Measurements from ENCODE around the gene MDC1.

The MDC1 gene

GRCh38 chr6:30740540-30740870 is 23.4 kb upstream of the MDC1 start:
- no peak overlapping the region for H3K4me3 ChIP-seq (ENCODE audit: control insufficient read depth, low read depth, low read length)
- no peak for TF ChIP-seq CTCF (IDR thresholded peaks at IDR 0.05; ENCODE audit: control insufficient read depth, insufficient read depth, low read depth, low read length, missing control alignments)
- DNase-seq (ENCODE audit: low read depth): no peak

GRCh38 chr6:30738532-30738931 is 21.5 kb upstream of the MDC1 start:
- H3K4me3 ChIP-seq (ENCODE audit: control insufficient read depth, low read depth, low read length): no peak overlapping the region
- no peak for TF ChIP-seq CTCF (IDR thresholded peaks at IDR 0.05; ENCODE audit: control insufficient read depth, insufficient read depth, low read depth, low read length, missing control alignments)

GRCh38 chr6:30735668-30736314 is 18.7 kb upstream of the MDC1 start:
- no peak for TF ChIP-seq CTCF (IDR thresholded peaks at IDR 0.05; ENCODE audit: control insufficient read depth, insufficient read depth, low read depth, low read length, missing control alignments)
- no peak for DNase-seq (ENCODE audit: low read depth)
- no peak overlapping the region for H3K4me3 ChIP-seq (ENCODE audit: control insufficient read depth, low read depth, low read length)

More at GRCh38 chr6:30738532-30738931, 21.5 kb upstream of the MDC1 start:
- DNase-seq (ENCODE audit: low read depth): no peak

GRCh38 chr6:30732237-30732943 is 15.3 kb upstream of the MDC1 start:
- no peak overlapping the region for H3K4me3 ChIP-seq (ENCODE audit: control insufficient read depth, low read depth, low read length)
- no peak for DNase-seq (ENCODE audit: low read depth)
- no peak for TF ChIP-seq CTCF (IDR thresholded peaks at IDR 0.05; ENCODE audit: control insufficient read depth, insufficient read depth, low read depth, low read length, missing control alignments)

- DNase-seq (ENCODE audit: low read depth): no peak
- TF ChIP-seq CTCF (IDR thresholded peaks at IDR 0.05; ENCODE audit: control insufficient read depth, insufficient read depth, low read depth, low read length, missing control alignments): peak; percentile 37
- H3K4me3 ChIP-seq (ENCODE audit: control insufficient read depth, low read depth, low read length): no peak overlapping the region
These were observed 13.7 kb upstream of the MDC1 start for GRCh38 chr6:30730601-30731435.

GRCh38 chr6:30727920-30728553 is 11.0 kb upstream of the MDC1 start:
- peak; percentile 38 for TF ChIP-seq CTCF (IDR thresholded peaks at IDR 0.05; ENCODE audit: control insufficient read depth, insufficient read depth, low read depth, low read length, missing control alignments)
- no peak overlapping the region for H3K4me3 ChIP-seq (ENCODE audit: control insufficient read depth, low read depth, low read length)
- no peak for DNase-seq (ENCODE audit: low read depth)

All from AG09309 (cell line).